Mucosa of stomach (tissue), 1 donor: Measurements from ENCODE around the gene TGM2.

Source experiments
- H3K27me3 ChIP-seq: one replicate; pipeline ENCODE4 v1.7.0; 2013; ENCODE audit warnings: mild to moderate bottlenecking, low read length; ENCODE audit not compliant: control insufficient read depth, insufficient read depth
- H3K36me3 ChIP-seq: one replicate; pipeline ENCODE4 v1.7.0; 2013; ENCODE audit warnings: low read length; ENCODE audit not compliant: control insufficient read depth, insufficient read depth
- H3K4me1 ChIP-seq: one replicate; pipeline ENCODE4 v1.7.0; 2013; ENCODE audit warnings: mild to moderate bottlenecking, low read length; ENCODE audit not compliant: control insufficient read depth, insufficient read depth
- H3K4me3 ChIP-seq: one replicate; pipeline ENCODE4 v1.7.0; 2013; ENCODE audit warnings: low read length
- H3K9ac ChIP-seq: one replicate; pipeline ENCODE4 v1.7.0; 2013; ENCODE audit warnings: mild to moderate bottlenecking, low read length, moderate library complexity
- H3K9me3 ChIP-seq: one replicate; pipeline ENCODE4 v1.7.0; 2013; ENCODE audit warnings: mild to moderate bottlenecking, low read length, moderate library complexity; ENCODE audit not compliant: control insufficient read depth
- donor health status: Pancreatic carcinoma.

TGM2 gene

DNA sequence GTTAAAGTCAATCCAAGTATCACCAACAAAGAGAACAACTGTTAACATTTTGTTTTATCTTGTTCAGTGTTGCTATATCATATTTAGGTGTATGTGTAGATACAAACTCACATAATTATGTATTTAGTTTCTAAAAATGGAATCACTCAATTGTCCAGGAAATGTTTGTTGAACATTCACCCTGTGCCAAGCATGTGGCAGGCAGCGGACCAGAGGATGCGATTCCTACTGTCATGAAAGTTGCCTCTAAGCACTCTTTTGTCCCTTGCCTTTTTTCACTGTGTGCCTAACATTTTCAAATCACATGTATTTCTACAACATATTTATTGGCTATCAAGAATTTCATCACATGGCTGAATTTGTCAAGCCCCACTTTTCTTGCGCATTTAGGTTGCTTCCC is 16.9 kb upstream of the TGM2 start:
- Histone ChIP-seq H3K36me3 (no peaks in the 10 kb centered on the region), H3K9me3 (no peaks in the 10 kb centered on the region), H3K4me1 (no peaks in the 10 kb centered on the region), H3K27me3 (no peaks in the 10 kb centered on the region), H3K9ac (no peak overlapping the region), H3K4me3 (no peak overlapping the region)

DNA sequence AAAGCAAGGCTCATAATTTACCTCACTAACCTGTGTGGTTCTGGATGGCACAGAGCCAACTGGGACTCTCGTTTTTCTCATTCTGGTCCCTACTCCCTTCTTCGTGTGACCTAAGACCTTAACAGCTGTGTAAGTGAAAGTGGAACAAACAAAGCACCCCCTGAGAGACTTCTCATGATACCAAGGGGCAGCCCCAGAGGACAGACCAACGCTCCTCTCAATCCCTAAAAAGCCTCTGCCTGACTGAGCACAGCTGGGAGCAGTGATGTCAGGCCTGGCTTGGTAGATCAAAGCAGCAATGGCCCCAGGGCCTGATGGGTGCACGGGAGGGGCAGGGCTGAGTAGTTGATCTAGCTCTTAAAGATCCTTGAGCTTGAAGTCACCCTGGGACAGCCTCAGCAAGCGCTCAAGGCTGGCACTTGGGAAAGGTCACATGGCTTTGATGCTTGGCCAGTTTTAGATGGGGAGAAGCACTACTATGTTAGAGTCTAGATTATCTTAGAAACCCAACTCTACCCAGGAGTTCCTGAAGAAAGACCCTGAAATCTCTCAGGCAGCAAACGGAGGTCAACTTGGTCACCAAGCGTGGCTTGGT is 16.2 kb upstream of the TGM2 start:
- Histone ChIP-seq H3K27me3 (no peaks in the 10 kb centered on the region), H3K4me1 (no peaks in the 10 kb centered on the region), H3K4me3 (no peak overlapping the region), H3K9ac (no peak overlapping the region), H3K36me3 (no peaks in the 10 kb centered on the region), H3K9me3 (no peaks in the 10 kb centered on the region)

DNA sequence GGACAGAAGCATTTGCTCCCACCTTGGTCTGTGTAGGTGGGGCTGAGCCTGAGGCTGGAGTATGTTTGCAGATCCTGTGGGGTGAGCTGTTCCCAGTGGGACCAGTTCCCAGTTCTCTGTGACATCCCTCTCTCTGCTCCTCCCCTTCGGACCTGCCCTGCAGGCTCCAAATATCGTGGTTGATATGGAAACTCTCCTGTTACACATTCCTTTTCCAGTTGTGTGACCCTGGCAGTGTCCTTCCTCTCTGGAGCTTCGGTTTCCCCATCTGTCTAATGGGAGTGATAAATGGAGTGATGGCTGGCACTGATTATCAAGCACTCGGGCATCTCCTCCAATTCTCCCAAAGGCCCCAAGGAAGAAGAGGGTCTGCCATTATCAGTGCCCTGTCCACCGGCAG is 15.7 kb upstream of the TGM2 start:
- Histone ChIP-seq H3K4me3 (no peak overlapping the region), H3K4me1 (no peaks in the 10 kb centered on the region), H3K9me3 (no peaks in the 10 kb centered on the region), H3K36me3 (no peaks in the 10 kb centered on the region), H3K9ac (no peak overlapping the region), H3K27me3 (no peaks in the 10 kb centered on the region)

DNA sequence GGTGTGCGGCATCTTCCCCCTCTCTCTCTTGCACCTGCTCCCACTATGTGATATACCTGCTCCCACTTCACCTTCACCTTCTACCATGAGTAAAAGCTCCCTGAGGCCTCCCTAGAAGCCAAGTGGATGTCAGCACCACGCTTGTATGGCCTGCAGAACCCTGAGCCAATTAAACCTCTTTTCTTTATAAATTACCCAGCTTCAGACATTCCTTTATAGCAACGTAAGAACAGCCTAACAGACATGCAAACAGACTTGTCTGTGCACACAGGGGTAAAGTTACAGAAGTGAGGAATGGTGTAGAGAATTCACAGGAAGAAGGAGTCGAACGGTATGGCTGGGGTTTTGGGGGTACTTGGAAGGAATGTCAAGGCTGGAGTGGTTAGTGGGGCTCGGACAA is 14.8 kb upstream of the TGM2 start:
- Histone ChIP-seq H3K27me3 (no peaks in the 10 kb centered on the region), H3K36me3 (no peaks in the 10 kb centered on the region), H3K9me3 (no peaks in the 10 kb centered on the region), H3K4me1 (no peaks in the 10 kb centered on the region), H3K4me3 (no peak overlapping the region), H3K9ac (no peak overlapping the region)

GRCh38 chr20:38178581-38178980 is 13.5 kb upstream of the TGM2 start:
- Histone ChIP-seq H3K9ac (no peak overlapping the region), H3K27me3 (no peaks in the 10 kb centered on the region), H3K4me3 (no peak overlapping the region), H3K36me3 (no peaks in the 10 kb centered on the region), H3K9me3 (no peaks in the 10 kb centered on the region), H3K4me1 (peaks cover 3% of the 10 kb centered on the region)

- Histone ChIP-seq H3K9me3 (no peaks in the 10 kb centered on the region), H3K36me3 (no peaks in the 10 kb centered on the region), H3K4me1 (peaks cover 5% of the 10 kb centered on the region), H3K9ac (no peak overlapping the region), H3K27me3 (no peaks in the 10 kb centered on the region), H3K4me3 (no peak overlapping the region)
Observed at GRCh38 chr20:38178065-38178491, 13.0 kb upstream of the TGM2 start.

DNA sequence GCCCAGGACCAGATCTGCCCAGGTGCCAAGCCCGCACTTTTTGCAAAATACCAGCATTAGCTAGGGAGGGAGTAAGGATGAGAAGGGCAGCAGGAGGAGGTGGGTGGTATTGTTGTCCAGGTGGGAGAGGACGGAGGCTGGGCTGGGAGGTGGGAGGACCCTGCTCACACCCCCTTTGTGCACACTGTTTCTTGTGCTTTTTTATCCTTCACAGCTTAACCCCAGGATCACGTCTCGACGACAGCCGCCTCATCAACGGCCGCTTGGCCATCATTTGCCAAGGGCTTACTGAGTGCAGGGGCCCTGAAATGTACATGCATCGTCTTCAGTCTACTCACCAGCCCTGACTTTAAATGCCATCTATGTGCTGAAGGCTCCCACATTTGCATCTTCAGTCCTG is 12.1 kb upstream of the TGM2 start:
- Histone ChIP-seq H3K4me3 (no peak overlapping the region), H3K36me3 (no peaks in the 10 kb centered on the region), H3K9me3 (no peaks in the 10 kb centered on the region)

DNA sequence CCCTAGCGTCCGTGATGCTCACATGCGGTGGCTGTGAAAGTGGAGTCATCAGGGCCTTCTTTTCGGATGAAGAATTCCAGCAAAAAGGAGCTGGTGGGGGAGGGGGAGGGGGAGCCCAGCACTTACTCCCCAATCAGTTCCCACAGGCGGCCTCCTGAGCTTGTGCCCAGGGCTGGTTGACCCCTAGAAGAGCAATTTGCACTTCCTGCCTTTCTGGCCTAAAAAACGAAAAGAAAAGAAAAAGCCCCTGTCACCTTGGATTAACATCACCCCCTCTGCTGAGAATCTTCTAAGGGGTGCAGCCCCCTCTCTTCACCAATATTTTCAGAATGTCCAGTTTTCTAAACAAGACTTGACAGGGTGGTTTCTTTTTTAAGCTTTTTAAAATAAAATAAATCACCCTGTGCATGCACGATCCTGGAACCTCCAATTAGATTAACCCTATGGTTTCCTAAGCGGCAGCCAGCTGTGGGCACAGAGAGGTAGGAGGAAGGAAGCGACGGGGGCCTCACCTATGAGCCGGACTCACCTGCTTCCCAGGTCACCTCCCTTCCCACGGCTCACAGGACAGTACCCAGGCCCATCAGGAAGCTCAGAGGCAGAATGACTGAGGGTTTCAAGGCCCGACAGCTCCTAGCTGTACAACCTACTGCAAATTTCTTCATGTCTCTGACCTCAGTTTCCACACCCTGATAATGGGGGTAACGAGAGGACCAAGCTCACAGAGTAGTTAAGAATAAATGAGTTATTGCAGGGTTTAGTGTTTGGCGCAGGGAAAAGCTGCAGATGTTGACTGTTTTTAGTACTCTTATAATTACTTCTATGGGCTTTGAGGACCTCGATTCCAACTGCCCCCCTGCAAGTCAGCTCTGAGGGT is 10.5 kb upstream of the TGM2 start:
- no peaks in the 10 kb centered on the region for H3K9me3 ChIP-seq
- peaks cover 5% of the 10 kb centered on the region for H3K4me1 ChIP-seq
- no peaks in the 10 kb centered on the region for H3K27me3 ChIP-seq
- no peaks in the 10 kb centered on the region for H3K36me3 ChIP-seq
- no peak overlapping the region for H3K9ac ChIP-seq
- no peak overlapping the region for H3K4me3 ChIP-seq

More for the DNA sequence above, 12.1 kb upstream of the TGM2 start:
- H3K4me1 ChIP-seq: peaks cover 5% of the 10 kb centered on the region
- H3K9ac ChIP-seq: no peak overlapping the region
- no peaks in the 10 kb centered on the region for H3K27me3 ChIP-seq

DNA sequence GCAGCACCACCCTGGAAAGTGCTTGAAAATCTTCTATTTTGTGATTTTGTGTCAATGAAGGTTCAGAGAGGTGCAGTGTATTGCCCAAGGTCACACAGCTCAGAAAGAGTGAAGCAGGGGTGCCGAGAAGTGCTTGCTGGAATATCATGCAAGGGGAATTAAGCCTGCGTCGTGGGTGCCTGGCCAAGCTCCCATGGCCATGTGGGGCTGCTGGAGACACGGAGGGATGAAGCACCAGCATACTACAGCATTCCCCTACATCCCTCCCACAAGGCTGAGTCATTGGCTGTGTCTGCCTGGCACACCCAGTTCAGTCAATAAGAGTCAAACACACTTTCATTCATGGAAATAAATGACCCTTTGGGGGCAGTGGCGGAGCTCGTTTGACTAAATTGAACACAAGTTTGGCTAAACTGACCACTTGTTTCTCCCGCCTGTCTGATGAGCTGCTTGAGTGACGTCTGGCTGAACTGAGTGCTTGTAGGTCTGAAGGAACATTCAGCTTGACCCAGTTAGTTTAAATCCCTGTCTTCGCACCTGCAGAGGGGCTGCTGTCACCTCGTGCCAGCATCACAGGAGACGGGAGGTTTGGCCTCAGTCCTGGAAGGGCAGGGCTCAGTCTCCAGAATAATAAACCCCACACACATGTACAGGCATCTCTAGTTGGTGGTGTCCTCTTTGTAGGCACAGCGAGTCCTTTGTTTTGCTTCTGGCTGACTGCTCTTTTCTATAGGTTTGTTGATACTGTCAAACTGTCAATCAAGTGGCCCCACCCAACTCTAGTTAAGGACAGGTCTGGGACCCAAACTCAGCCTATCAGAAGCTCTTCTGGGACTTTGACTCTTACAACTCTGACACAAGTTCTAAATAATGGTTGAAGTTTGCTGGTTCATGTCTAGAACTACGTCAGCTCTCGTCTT is 8.4 kb upstream of the TGM2 start:
- no peak overlapping the region for H3K4me3 ChIP-seq
- no peak overlapping the region for H3K9ac ChIP-seq
- peaks cover 11% of the 10 kb centered on the region for H3K4me1 ChIP-seq
- no peaks in the 10 kb centered on the region for H3K27me3 ChIP-seq
- H3K9me3 ChIP-seq: no peaks in the 10 kb centered on the region
- H3K36me3 ChIP-seq: no peaks in the 10 kb centered on the region

DNA sequence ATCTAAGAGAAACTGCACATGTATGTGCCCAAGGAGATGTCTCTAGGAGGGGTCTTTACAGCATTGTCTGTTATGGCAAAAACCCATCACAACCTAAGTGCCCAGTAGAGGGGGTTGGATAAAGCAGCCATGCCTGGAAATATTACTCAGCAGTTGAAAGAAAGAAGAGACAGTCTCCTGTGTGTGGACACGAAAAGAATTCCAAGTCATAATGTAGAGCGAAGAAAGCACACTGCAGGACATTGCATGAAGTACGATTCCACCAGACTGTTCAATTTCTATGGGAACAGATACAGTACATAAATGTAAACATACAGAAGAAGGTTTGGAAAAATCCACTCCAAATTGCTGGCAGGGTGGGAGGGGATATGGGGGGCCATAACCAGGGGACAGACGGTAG is 7.3 kb upstream of the TGM2 start:
- Histone ChIP-seq H3K36me3 (no peaks in the 10 kb centered on the region), H3K27me3 (no peaks in the 10 kb centered on the region), H3K4me1 (peaks cover 15% of the 10 kb centered on the region), H3K9ac (no peak overlapping the region), H3K9me3 (no peaks in the 10 kb centered on the region), H3K4me3 (no peak overlapping the region)

DNA sequence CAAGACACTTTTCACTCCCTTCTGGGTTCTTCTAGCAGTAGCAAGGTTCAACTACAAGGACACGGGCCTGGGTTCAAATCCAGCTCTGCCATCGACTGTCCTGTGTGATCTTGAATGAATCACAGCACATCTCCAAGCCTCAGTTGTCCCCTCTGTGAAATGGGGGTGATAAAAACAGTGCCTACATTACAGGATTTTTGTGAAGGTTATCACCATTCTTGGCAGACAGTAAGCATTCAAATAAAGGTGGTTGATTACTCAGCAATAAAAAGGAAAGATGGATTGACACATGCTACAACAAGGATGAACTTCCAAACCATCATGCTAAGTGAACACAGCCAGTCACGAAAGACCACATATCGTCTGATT is 6.6 kb upstream of the TGM2 start:
- H3K4me3 ChIP-seq: no peak overlapping the region
- H3K4me1 ChIP-seq: peaks cover 15% of the 10 kb centered on the region
- no peak overlapping the region for H3K9ac ChIP-seq
- H3K9me3 ChIP-seq: no peaks in the 10 kb centered on the region
- no peaks in the 10 kb centered on the region for H3K27me3 ChIP-seq
- no peaks in the 10 kb centered on the region for H3K36me3 ChIP-seq
